Gastrocnemius medialis (tissue), 4 donors: ENCODE results near the gene HDAC4. TPM values are rescaled to one million over a fixed set of nuclear protein-coding genes. Genes with fewer than 3 reads are reported as not detected.
A peak's percentile ranks its signal among the peaks of the same experiment; 100 is the strongest.

Experiments
- ATAC-seq, 2 donors: fragments of 150-250 bp; one replicate each; pipeline ENCODE4 v1.9.1; 2016
- DNase-seq, 2 donors: peaks; one replicate each; pipeline ENCODE4 v3.0.0-alpha.2; 2019
- H3K27ac ChIP-seq, 4 donors: fragments of 200-600 bp; sonication (generic); 1 replicate in 1 of 4; 2 replicates in 3 of 4; pipeline ENCODE4 v1.5.1; 2016 to 2018; ENCODE audit warnings: mild to moderate bottlenecking in 2 of 4, moderate library complexity in 1 of 4
- H3K27me3 ChIP-seq, 3 donors: fragments of 200-600 bp; sonication (generic) in 2 of 3; 1 replicate in 1 of 3; 2 replicates in 2 of 3; pipeline versions ENCODE4 v1.5.1 to v1.6.0; 2016 to 2019; ENCODE audit warnings: mild to moderate bottlenecking in 1 of 3, moderate library complexity in 1 of 3
- H3K36me3 ChIP-seq, 2 donors: fragments of 200-600 bp; sonication (generic) in 1 of 2; one replicate each; pipeline ENCODE4 v1.5.1; 2017 to 2018
- H3K4me1 ChIP-seq, 2 donors: fragments of 200-600 bp; sonication (generic) in 1 of 2; one replicate each; pipeline ENCODE4 v1.5.1; 2016 to 2017; ENCODE audit warnings: mild to moderate bottlenecking in 2 of 2
- H3K4me3 ChIP-seq, 4 donors: fragments of 200-600 bp; sonication (generic) in 3 of 4; 1 replicate in 1 of 4; 2 replicates in 3 of 4; pipeline ENCODE4 v1.5.1; 2016 to 2019; ENCODE audit warnings: mild to moderate bottlenecking in 2 of 4
- H3K9me3 ChIP-seq, 3 donors: fragments of 200-600 bp; sonication (generic) in 2 of 3; 1 replicate in 1 of 3; 2 replicates in 2 of 3; pipeline ENCODE4 v1.5.1; 2016 to 2019
- CTCF ChIP-seq, 5 experiments: fragments of 450-650 bp in 3 of 5; fragments of 200-600 bp in 2 of 5; sonication (generic) in 2 of 5; IDR thresholded peaks in 4 of 5; conservative IDR thresholded peaks in 1 of 5; 1 replicate in 4 of 5; 2 replicates in 1 of 5; pipeline ENCODE4 v1.5.1; 2016 to 2019; ENCODE audit warnings: antibody characterized with exemption in 5 of 5, mild to moderate bottlenecking in 3 of 5, moderate library complexity in 3 of 5
- POLR2A ChIP-seq, 2 donors: fragments of 450-650 bp; IDR thresholded peaks; one replicate each; pipeline ENCODE4 v1.6.1; 2017; ENCODE audit warnings: antibody characterized with exemption in 2 of 2, mild to moderate bottlenecking in 2 of 2, moderate library complexity in 2 of 2
- in situ Hi-C, 4 donors: fragments of 200-750 bp; cut with MboI; loops; one replicate each; pipeline versions ENCODE4 v1.15.0 to v1.8.0; 2017; ENCODE audit warnings: low sequenced_read_pairs in 4 of 4
- intact Hi-C: fragments of 100-400 bp; cut with DNase I; formaldehyde crosslinking; loops from one replicate; pipeline ENCODE4 v1.15.1; 2023; ENCODE audit warnings: low total_unique reads
- total RNA-seq, 4 donors: library from RNA; depleted of rRNA; stranded (reverse); fragments of >200 nt; gene quantifications; one replicate each; pipeline versions ENCODE4 v1.1.0 to v1.2.3, GENCODE V29; 2016

Gene HDAC4
- total RNA-seq, 4 donors from 2014 or later = 23.6 to 257 (median 119) TPM

GRCh38 chr2:239354791-239355136 lies 46.1 kb downstream of the HDAC4 start:
- in situ Hi-C loops = no loop called here
- no peak for TF ChIP-seq POLR2A (IDR thresholded peaks at IDR 0.05)
- TF ChIP-seq CTCF (IDR thresholded peaks at IDR 0.05 in 4 of 5, conservative IDR thresholded peaks at IDR 0.05 in 1 of 5) = no peak
- no peak for DNase-seq
- ATAC-seq = no peak
- H3K4me1 ChIP-seq = peaks cover 19 to 20% of the 10 kb centered on the region in 2 donors
- H3K4me3 ChIP-seq = no peak overlapping the region
- H3K36me3 ChIP-seq = peaks cover 0 to 15% of the 10 kb centered on the region in 2 donors
- H3K27me3 ChIP-seq = no peaks in the 10 kb centered on the region
- intact Hi-C loops = no loop called here
- H3K9me3 ChIP-seq = no peaks in the 10 kb centered on the region
- peak overlapping the region in 2 of 4 donors; percentile 64 to 72 for H3K27ac ChIP-seq

GRCh38 chr2:239354132-239354790 lies 46.6 kb downstream of the HDAC4 start:
- ATAC-seq (peak in 1 of 2 donors; percentile 34), DNase-seq (no peak)

GRCh38 chr2:239353692-239354091 lies 47.1 kb downstream of the HDAC4 start:
- H3K27ac ChIP-seq = peak overlapping the region in 1 of 4 donors; percentile 72
- H3K4me3 ChIP-seq = no peak overlapping the region
- in situ Hi-C loops = no loop called here
- peaks cover 26 to 27% of the 10 kb centered on the region in 2 donors for H3K4me1 ChIP-seq
- peaks cover 0 to 15% of the 10 kb centered on the region in 2 donors for H3K36me3 ChIP-seq
- no peaks in the 10 kb centered on the region for H3K9me3 ChIP-seq
- no peaks in the 10 kb centered on the region for H3K27me3 ChIP-seq
- intact Hi-C loops = no loop called here
- ATAC-seq (no peak), DNase-seq (no peak)
- TF ChIP-seq CTCF (IDR thresholded peaks at IDR 0.05 in 4 of 5, conservative IDR thresholded peaks at IDR 0.05 in 1 of 5) = no peak
- no peak for TF ChIP-seq POLR2A (IDR thresholded peaks at IDR 0.05)

More at GRCh38 chr2:239354132-239354790, 46.6 kb downstream of the HDAC4 start:
- Histone ChIP-seq H3K36me3 (peaks cover 0 to 15% of the 10 kb centered on the region in 2 donors), H3K27me3 (no peaks in the 10 kb centered on the region), H3K4me1 (peaks cover 22% of the 10 kb centered on the region in 2 donors), H3K4me3 (no peak overlapping the region), H3K27ac (peak overlapping the region in 2 of 4 donors; percentile 26 to 72), H3K9me3 (no peaks in the 10 kb centered on the region)
- TF ChIP-seq POLR2A (IDR thresholded peaks at IDR 0.05) (no peak), CTCF (IDR thresholded peaks at IDR 0.05 in 4 of 5, conservative IDR thresholded peaks at IDR 0.05 in 1 of 5) (no peak)
- intact Hi-C loops = no loop called here
- in situ Hi-C loops = no loop called here

- no peaks in the 10 kb centered on the region for H3K27me3 ChIP-seq
- in situ Hi-C loops = no loop called here
- TF ChIP-seq CTCF (IDR thresholded peaks at IDR 0.05 in 4 of 5, conservative IDR thresholded peaks at IDR 0.05 in 1 of 5) (no peak), POLR2A (IDR thresholded peaks at IDR 0.05) (no peak)
- H3K36me3 ChIP-seq = peaks cover 0 to 15% of the 10 kb centered on the region in 2 donors
- ATAC-seq = no peak
- no peak overlapping the region for H3K27ac ChIP-seq
- H3K9me3 ChIP-seq = no peaks in the 10 kb centered on the region
- peaks cover 33 to 34% of the 10 kb centered on the region in 2 donors for H3K4me1 ChIP-seq
- DNase-seq = no peak
- intact Hi-C loops = no loop called here
- H3K4me3 ChIP-seq = no peak overlapping the region
Measured at GRCh38 chr2:239351687-239352086, 49.1 kb downstream of the HDAC4 start.
